ENCODE data around the gene PADI2.

DNA sequence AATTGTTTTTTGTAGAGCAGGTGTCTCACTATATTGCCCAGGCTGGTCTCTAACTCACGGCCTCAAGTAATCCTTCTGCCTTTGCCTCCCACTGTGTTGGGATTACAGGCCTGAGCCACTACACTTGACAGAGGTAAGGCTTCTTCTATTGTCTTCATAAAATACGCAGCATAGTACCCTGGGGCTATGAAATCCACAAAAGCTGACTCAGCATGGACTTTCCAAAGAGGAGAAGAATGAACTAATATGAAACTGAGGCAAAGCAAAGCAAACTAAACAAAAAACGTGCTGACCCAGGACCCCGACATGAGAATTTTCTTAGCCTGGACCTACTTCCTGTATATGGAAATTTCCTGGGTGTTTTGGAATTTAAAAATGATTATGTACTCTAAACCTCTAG lies 89.0 kb downstream of the PADI2 start:
- TF ChIP-seq, protein P1, sequence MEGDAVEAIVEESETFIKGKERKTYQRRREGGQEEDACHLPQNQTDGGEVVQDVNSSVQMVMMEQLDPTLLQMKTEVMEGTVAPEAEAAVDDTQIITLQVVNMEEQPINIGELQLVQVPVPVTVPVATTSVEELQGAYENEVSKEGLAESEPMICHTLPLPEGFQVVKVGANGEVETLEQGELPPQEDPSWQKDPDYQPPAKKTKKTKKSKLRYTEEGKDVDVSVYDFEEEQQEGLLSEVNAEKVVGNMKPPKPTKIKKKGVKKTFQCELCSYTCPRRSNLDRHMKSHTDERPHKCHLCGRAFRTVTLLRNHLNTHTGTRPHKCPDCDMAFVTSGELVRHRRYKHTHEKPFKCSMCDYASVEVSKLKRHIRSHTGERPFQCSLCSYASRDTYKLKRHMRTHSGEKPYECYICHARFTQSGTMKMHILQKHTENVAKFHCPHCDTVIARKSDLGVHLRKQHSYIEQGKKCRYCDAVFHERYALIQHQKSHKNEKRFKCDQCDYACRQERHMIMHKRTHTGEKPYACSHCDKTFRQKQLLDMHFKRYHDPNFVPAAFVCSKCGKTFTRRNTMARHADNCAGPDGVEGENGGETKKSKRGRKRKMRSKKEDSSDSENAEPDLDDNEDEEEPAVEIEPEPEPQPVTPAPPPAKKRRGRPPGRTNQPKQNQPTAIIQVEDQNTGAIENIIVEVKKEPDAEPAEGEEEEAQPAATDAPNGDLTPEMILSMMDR (IDR thresholded peaks at IDR 0.05; ENCODE audit: low read depth, low read length, poor library complexity, severe bottlenecking), result no peak
- no peak for TF ChIP-seq EZH2phosphoT487 (IDR thresholded peaks at IDR 0.05; ENCODE audit: borderline replicate concordance, low read length)
